Measurements from ENCODE around the gene KCNN2.

DNA sequence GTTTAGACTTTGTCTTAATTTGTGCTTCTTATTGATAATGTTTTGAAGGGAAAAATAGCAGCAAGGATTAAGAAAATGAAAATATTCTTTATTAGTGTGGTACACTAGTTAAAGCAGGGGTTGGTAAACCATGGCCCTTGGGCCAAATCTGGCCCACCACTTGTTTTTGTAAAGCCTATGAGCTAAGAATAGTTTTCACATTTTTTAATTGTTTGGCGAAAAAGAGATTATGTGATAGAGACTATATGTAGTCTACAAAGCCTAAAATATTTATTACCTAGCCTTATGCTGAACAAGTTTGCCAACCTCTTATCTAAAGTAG is 57.2 kb downstream of the KCNN2 start:
- TF ChIP-seq POLR2A (IDR thresholded peaks at IDR 0.05): no peak
- TF ChIP-seq, protein P1, sequence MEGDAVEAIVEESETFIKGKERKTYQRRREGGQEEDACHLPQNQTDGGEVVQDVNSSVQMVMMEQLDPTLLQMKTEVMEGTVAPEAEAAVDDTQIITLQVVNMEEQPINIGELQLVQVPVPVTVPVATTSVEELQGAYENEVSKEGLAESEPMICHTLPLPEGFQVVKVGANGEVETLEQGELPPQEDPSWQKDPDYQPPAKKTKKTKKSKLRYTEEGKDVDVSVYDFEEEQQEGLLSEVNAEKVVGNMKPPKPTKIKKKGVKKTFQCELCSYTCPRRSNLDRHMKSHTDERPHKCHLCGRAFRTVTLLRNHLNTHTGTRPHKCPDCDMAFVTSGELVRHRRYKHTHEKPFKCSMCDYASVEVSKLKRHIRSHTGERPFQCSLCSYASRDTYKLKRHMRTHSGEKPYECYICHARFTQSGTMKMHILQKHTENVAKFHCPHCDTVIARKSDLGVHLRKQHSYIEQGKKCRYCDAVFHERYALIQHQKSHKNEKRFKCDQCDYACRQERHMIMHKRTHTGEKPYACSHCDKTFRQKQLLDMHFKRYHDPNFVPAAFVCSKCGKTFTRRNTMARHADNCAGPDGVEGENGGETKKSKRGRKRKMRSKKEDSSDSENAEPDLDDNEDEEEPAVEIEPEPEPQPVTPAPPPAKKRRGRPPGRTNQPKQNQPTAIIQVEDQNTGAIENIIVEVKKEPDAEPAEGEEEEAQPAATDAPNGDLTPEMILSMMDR (IDR thresholded peaks at IDR 0.05): no peak
